Stimulated activated CD4-positive, alpha-beta T cell treated with anti-CD3 and anti-CD28 coated beads, TNF-alpha, amount 100 ng/mL, for 24 hours (primary cell): ENCODE data around the gene COPS9.

ENCODE experiments used
- DNase-seq, 3 experiments: peaks; one replicate each; pipeline ENCODE4 v3.0.0-alpha.2; 2020; ENCODE audit warnings: low read depth in 3 of 3

The COPS9 gene

DNA sequence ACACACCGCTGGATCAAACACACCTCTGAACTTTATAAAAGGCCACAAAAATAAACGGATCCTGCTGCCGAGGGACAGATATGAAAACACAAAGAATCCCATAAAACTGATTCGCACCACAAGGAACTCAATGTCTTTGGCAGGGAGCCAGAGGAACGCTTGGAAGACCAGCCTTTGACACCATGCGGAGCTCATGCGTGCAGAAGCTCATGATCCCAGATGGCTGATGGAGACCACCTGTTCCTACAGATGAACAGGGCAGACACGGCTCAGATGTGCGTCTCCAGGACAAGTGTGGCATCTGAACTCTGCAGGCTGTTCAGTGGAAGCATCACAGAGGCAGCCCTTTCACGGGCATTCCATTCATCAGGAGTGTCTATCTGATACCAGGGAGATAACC lies 24.9 kb downstream of the COPS9 start:
- no peak for DNase-seq

- DNase-seq = no peak
Observed at GRCh38 chr2:240109386-240109785, 26.7 kb downstream of the COPS9 start.

- no peak for DNase-seq
Observed at GRCh38 chr2:240107477-240107796, 28.7 kb downstream of the COPS9 start.

DNA sequence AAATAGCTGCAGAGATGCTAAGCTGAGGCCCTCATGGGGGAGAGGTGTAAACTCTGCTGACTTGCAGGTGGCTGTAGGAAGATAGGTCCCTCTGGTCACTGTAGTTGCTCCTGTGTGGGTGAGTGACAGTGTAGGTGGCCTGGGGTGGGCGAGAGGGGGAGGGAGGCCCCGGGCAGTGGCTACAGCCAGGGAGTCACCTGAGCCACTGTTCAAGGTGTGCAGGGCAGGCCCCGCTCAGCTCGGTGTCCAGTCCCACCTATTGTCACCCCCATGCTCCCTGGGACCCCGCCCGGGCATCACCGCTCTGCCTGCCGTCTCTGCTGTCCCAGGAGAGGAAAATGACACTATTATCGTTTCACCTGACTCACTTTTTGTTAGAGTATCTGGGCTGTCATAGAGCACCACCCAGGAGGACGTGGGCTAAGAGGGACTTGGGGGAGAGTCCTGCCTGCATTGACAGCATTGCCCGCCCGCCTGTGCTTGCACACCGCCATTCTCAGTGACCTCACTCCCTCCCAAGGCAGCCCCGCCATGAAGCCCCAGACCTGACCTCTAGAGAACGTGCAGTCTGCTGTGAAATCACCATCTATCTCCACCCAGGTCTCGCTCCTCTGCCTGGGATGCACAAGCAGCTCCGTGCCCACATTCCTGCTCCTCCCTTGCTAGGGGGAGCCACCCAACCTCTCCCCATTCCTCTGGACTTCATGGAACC lies 29.2 kb downstream of the COPS9 start:
- DNase-seq = no peak

- DNase-seq = no peak
Observed at GRCh38 chr2:240105982-240106381, 30.1 kb downstream of the COPS9 start.

- DNase-seq = no peak
Observed at GRCh38 chr2:240103136-240103535, 33.0 kb downstream of the COPS9 start.

GRCh38 chr2:240098349-240098748 lies 37.8 kb downstream of the COPS9 start:
- DNase-seq = no peak

DNA sequence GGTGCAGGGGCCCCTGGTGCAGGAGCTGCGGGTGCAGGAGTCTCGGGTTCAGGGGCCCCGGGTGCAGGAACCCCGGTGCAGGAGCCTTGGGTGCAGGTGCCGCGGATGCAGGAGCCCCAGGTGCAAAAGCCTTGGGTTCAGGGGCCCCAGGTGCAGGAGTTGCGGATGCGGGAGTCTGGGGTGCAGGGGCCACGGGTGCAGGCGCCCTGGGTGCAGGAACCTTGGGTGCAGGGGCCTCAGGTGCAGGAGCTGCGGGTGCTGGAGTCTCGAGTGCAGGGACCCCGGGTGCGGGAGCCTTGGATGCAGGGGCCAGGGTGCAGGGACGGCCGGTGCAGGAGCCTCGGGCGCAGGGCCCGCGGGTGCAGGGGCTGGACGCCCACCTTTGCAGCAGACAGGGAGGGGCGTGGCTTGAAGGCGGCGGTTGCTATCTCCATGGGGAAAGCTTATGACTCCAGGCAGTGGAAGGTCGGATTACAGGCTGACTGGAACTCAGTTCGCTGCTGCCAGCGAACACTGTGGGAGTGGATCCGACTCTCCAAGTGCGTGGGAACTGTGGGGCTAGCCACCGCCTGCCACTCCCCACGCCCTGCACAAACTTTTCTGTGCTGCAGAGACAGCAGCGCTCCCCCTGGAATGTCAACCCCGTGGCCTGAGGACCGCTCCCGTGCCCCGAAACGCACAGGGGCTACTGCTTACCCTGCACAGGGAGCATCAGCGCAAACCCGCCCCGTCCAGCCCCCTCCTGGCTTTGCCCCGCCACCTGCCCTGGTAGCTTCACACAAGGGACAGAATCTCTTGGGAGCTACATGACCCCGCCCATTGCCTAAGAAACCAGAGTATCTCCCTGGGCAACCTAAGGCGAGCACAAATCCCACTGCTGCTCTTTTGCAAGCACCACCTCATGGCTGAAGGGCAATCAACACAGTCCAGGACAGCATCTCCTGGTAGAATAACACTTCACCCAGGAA lies 40.3 kb downstream of the COPS9 start:
- DNase-seq = no peak

GRCh38 chr2:240089306-240089705 lies 46.8 kb downstream of the COPS9 start:
- DNase-seq = no peak

GRCh38 chr2:240086563-240086962 lies 49.5 kb downstream of the COPS9 start:
- no peak for DNase-seq
